K562 treated with DMSO at 1 percent for 48 hours (cell line): ENCODE data around the gene SH3YL1. TPM values are rescaled to one million over a fixed set of nuclear protein-coding genes. Genes with fewer than 3 reads are reported as not detected.

Source experiments
- total RNA-seq: library from RNA; unstranded; fragments of 300-600 nt; gene quantifications from 2 replicates; pipeline ENCODE4 v1.2.3, GENCODE V29; 2022; ENCODE audit warnings: low replicate concordance; ENCODE audit errors: extremely low read depth

Gene SH3YL1
- total RNA-seq, result not detected in 2 replicates

GRCh38 chr2:263774-264492 is at the start of gene SH3YL1:
TSS of gene SH3YL1 (minus strand) at chr2:264032. CDS start at chr2:263984, 48 bp downstream.

GRCh38 chr2:287911-288757 is 24.3 kb upstream of the SH3YL1 start, which contains the start of gene ALKAL2:
TSS of gene ALKAL2 (minus strand) at chr2:288091. CDS start at chr2:287835, 256 bp downstream.

GRCh38 chr2:264493-265468 is 949 bp upstream of the SH3YL1 start, which contains the start of gene ACP1:
TSS of gene ACP1 (plus strand) at chr2:264947. CDS start at chr2:264965, 18 bp downstream.

Other genes starting within 250 kb of the SH3YL1 start
- gene FAM110C, start 217.5 kb downstream of the SH3YL1 start, total RNA-seq, result not detected in 2 replicates
- not detected in 2 replicates for gene ACP1, start 915 bp upstream of the SH3YL1 start, total RNA-seq
- not detected in 2 replicates for gene ALKAL2, start 24.1 kb upstream of the SH3YL1 start, total RNA-seq